ENCODE data around the gene GRIPAP1.

Gene GRIPAP1

DNA sequence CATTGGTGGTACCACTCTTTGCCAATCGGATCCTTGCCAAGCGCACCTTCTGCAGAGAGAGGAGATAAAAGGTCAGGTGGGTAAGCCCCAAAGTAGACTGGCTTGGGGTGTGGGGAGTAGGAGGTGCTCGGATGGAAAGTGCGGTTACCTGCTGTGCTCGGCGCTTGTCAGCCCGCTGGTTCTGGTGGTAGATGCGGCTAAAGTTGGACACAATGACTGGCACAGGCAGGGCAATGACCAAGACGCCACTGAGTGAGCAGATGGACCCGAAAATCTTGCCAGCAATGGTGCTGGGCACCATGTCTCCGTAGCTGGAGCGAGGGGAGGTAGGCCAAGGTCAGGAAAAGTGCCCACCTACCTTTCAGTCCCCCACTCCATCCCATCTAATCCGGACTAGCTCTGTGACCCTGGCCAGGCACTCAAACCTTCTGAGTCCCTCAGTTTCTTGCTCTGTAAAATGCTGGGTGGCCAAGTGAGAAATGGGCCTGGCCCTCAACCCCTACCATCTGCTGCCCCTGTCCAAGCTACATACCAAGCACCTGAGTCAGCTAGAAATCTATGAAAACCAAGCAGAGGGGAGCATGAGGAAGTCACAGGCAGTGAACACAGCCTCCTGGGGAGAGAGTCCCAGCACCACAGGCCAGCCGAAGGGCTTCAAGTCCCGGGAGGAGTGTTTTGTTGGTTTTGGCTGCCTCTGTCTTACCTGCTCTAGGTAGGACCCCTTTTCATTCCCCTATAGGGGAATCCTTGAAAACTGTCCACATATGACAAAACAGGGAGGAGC is 35.1 kb downstream of the GRIPAP1 start:
- H3K9ac ChIP-seq = no peak overlapping the region
- no peaks in the 10 kb centered on the region for H3K36me3 ChIP-seq (ENCODE audit: control insufficient read depth, insufficient read depth, low read length)
- peaks cover under 1% of the 10 kb centered on the region for H3K4me1 ChIP-seq
- no peaks in the 10 kb centered on the region for H3K27me3 ChIP-seq (ENCODE audit: control insufficient read depth, insufficient read depth, low read length)
- no peaks in the 10 kb centered on the region for H3K79me2 ChIP-seq
- TF ChIP-seq, protein P1, sequence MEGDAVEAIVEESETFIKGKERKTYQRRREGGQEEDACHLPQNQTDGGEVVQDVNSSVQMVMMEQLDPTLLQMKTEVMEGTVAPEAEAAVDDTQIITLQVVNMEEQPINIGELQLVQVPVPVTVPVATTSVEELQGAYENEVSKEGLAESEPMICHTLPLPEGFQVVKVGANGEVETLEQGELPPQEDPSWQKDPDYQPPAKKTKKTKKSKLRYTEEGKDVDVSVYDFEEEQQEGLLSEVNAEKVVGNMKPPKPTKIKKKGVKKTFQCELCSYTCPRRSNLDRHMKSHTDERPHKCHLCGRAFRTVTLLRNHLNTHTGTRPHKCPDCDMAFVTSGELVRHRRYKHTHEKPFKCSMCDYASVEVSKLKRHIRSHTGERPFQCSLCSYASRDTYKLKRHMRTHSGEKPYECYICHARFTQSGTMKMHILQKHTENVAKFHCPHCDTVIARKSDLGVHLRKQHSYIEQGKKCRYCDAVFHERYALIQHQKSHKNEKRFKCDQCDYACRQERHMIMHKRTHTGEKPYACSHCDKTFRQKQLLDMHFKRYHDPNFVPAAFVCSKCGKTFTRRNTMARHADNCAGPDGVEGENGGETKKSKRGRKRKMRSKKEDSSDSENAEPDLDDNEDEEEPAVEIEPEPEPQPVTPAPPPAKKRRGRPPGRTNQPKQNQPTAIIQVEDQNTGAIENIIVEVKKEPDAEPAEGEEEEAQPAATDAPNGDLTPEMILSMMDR (IDR thresholded peaks at IDR 0.05) = no peak
- no peak overlapping the region for H2AFZ ChIP-seq
- H3K4me3 ChIP-seq (ENCODE audit: low read depth, low read length) = no peak overlapping the region
- H3K9me3 ChIP-seq (ENCODE audit: control insufficient read depth, low read length) = no peaks in the 10 kb centered on the region
- H3K27ac ChIP-seq = no peak overlapping the region
- H3K4me2 ChIP-seq (ENCODE audit: low read length) = no peak overlapping the region

DNA sequence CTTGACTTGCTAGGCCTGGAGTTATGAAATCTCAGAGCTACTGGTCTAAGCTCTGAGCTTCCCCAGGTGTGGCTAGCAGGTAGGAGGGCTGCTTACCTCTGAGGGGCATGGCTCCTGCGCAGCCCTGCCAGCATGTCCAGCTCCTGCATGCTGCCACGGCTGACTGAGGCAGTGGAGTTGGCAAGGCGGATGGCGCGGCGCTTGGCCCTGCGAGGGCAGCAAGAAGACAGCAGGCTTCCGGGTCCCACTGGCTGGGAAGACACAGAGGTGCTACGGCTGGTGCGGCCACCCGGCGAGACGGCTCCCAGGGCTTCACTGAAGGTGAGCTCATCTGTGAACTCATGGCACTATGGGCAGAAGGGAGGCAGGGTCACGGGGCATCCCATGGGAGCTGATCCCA is 36.1 kb downstream of the GRIPAP1 start:
- Histone ChIP-seq H3K27ac (no peak overlapping the region), H3K27me3 (ENCODE audit: control insufficient read depth, insufficient read depth, low read length) (no peaks in the 10 kb centered on the region), H3K9me3 (ENCODE audit: control insufficient read depth, low read length) (no peaks in the 10 kb centered on the region)

DNA sequence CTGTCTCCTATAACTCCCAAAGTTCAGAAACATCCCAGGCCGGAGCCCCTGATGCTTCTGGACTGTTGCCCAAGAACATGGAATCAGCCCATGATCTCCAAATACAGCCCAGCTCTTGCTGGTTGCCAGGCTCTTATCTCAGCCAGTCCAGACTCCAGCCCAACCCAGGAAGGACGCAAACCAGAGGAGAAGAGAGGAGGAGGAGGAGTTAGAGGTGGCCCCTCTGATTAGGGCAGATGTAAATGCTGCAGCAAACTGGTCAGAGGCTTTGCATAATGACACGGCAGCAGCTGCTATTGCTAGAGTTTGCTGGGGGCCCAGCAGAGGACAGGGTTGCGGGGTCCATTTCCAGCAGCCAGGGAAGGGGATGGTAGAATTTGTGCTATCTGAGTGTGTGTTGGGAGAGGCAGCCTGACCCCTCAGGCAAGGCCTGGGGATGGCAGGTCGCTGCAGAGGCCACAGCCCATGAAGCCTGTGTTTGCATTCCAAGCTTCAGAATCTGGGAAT is 40.4 kb downstream of the GRIPAP1 start:
- H3K27ac ChIP-seq = peak overlapping the region; percentile 69
- peaks cover 3% of the 10 kb centered on the region for H3K79me2 ChIP-seq
- no peak overlapping the region for H3K9ac ChIP-seq
- H2AFZ ChIP-seq = peak overlapping the region; percentile 66
- peaks cover 12% of the 10 kb centered on the region for H3K4me1 ChIP-seq
- TF ChIP-seq, protein P1 (IDR thresholded peaks at IDR 0.05) = no peak
- H3K4me2 ChIP-seq (ENCODE audit: low read length) = no peak overlapping the region
- no peaks in the 10 kb centered on the region for H3K9me3 ChIP-seq (ENCODE audit: control insufficient read depth, low read length)
- no peaks in the 10 kb centered on the region for H3K36me3 ChIP-seq (ENCODE audit: control insufficient read depth, insufficient read depth, low read length)
- no peak overlapping the region for H3K4me3 ChIP-seq (ENCODE audit: low read depth, low read length)
- no peaks in the 10 kb centered on the region for H3K27me3 ChIP-seq (ENCODE audit: control insufficient read depth, insufficient read depth, low read length)

More for the DNA sequence above, 36.1 kb downstream of the GRIPAP1 start:
- H3K4me1 ChIP-seq = peaks cover 8% of the 10 kb centered on the region
- H3K4me3 ChIP-seq (ENCODE audit: low read depth, low read length) = no peak overlapping the region
- TF ChIP-seq, protein P1 (IDR thresholded peaks at IDR 0.05) = no peak
- H3K36me3 ChIP-seq (ENCODE audit: control insufficient read depth, insufficient read depth, low read length) = no peaks in the 10 kb centered on the region
- H3K79me2 ChIP-seq = no peaks in the 10 kb centered on the region
- no peak overlapping the region for H2AFZ ChIP-seq
- no peak overlapping the region for H3K9ac ChIP-seq
- no peak overlapping the region for H3K4me2 ChIP-seq (ENCODE audit: low read length)

DNA sequence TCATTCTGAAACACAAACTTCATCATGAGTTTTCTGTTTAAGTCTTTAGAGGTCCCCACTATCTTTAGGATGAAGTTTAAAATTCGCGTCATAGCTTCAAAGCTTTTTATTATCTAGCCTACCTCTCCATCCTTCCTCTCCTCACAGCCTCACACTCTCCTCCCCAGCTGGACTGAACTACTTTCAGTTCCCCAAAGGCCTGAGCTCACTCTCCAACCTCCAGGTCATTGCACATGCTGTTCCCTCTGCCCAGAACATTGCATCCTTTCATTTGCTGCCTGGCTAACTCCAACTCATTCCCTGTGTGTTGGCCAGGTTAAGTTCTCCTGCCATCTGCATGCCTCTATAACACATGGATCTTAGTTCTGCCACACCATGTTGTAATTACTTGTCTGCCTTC is 41.8 kb downstream of the GRIPAP1 start:
- H3K27ac ChIP-seq = no peak overlapping the region
- H3K4me3 ChIP-seq (ENCODE audit: low read depth, low read length) = no peak overlapping the region
- no peaks in the 10 kb centered on the region for H3K36me3 ChIP-seq (ENCODE audit: control insufficient read depth, insufficient read depth, low read length)
- no peak overlapping the region for H3K4me2 ChIP-seq (ENCODE audit: low read length)
- no peaks in the 10 kb centered on the region for H3K27me3 ChIP-seq (ENCODE audit: control insufficient read depth, insufficient read depth, low read length)
- H3K9me3 ChIP-seq (ENCODE audit: control insufficient read depth, low read length) = no peaks in the 10 kb centered on the region
- TF ChIP-seq, protein P1 (IDR thresholded peaks at IDR 0.05) = no peak
- peaks cover 17% of the 10 kb centered on the region for H3K79me2 ChIP-seq
- H3K4me1 ChIP-seq = peaks cover 12% of the 10 kb centered on the region
- no peak overlapping the region for H3K9ac ChIP-seq
- H2AFZ ChIP-seq = no peak overlapping the region
